ENCODE measurements around the gene NKX1-2.

The NKX1-2 gene

DNA sequence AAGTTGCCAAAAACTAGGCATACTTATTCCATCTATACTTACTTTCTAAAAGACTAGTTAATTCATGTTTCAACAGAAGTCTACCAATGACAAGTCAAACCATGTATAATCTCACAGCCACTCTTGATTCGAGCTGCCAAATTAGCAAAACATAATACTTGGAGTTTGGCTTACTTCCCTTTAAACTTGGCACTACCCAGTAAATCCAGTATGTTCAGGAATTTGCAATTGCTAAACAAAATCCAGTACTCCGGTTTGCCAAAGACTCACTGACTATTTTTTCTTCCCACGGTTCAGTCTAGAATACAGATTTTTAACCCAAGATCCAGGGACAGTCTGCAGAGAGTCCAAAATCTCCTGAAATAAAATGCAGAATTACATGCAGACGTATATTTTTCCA is 35.8 kb downstream of the NKX1-2 start:
- no peak for DNase-seq

DNA sequence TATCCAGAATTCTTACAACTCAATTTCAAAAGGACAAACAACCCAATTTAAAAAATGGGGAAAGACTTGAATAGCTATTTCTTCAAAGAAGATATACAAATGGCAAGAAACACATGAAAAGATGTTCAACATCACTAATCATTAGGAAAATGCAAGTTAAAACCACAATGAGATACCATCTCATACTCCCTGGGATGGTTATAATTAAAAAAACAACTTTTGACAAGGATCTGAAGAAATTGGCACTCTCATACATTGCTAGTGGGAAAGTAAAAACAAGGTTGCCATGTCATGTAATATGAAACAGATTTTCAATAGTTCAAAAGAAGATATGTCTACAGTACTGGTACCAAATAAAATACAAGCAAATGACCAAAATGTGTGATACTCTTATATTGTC is 40.1 kb downstream of the NKX1-2 start:
- no peak for DNase-seq

DNA sequence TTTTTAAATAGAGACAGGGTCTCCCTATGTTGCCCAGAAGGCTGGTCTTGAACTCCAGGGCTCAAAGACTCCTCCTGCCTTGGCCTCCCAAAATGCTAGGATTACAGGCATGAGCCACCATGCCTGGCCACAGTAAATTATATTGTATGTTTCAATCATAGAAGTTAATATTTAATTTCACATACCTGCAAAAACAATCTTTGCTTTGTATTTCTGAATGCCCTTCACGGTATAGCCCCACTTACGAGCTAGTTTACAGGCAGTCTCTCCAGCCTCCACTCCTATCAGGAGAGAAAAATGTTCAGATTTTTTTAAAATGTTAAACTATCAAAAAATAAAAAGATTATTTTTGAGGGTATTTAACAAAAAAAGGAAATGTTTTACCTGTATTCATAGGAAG is 41.5 kb downstream of the NKX1-2 start:
- no peak for DNase-seq

GRCh38 chr10:124407456-124407855 is 42.4 kb downstream of the NKX1-2 start:
- DNase-seq, result no peak

- DNase-seq, result peak; percentile 51
Measured at GRCh38 chr10:124403548-124403947, 46.3 kb downstream of the NKX1-2 start.

DNA sequence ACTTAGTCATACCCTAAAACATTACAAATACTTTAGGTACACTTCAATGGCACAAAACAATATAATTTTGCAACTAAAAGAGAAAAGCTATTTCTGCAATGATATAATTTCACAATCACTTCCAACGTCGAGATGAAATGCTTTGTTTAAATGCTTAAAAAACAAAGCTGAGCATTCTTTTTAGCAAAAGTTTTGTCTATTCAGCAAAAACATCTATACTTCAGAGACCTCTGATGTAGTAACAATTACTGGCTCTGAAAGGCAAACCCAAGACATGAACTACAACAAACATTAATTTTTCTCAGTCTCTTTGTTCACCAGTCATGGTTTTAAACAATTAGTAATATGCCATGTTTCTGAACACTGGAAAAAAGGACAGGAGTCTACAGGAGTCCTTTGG is 47.6 kb downstream of the NKX1-2 start:
- no peak for DNase-seq

DNA sequence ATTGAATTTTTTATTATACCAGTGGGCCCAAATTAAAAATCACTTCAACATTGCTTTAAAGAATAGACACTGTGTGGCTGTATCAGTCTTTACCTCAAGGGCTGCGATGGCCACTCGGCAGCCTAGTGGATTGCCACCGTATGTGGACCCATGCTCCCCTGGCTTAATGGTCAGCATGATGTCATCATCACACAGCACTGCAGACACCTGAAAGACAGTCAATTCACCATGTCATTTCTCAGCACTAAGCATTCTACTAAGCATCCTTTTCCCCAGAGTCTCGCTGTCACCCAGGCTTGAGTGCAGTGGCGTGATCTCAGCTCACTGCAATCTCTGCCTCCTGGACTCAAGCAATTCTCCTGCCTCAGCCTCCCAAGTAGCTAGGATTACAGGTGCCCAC is 48.2 kb downstream of the NKX1-2 start:
- no peak for DNase-seq
